Activated naive CD8-positive, alpha-beta T cell treated with anti-CD3 and anti-CD28 coated beads, Interleukin-2, amount 50 U/mL, for 16 hours (primary cell): ENCODE measurements around the gene CMAS.
A peak's percentile ranks its signal among the peaks of the same experiment; 100 is the strongest.
"Not testable (repeated sequence)": the region's sequence is repeated elsewhere in the genome, so short reads cannot be mapped to it uniquely, and the experiment has no call there.

ENCODE experiments used
- DNase-seq: peaks from one replicate; pipeline ENCODE4 v3.0.0-alpha.2; 2020; ENCODE audit warnings: low read depth, low spot score

CMAS gene

GRCh38 chr12:22046090-22046967 lies at the start of gene CMAS:
Gene CMAS (plus strand): TSS chr12:22046218. CDS start chr12:22046304, 86 bp downstream.
- DNase-seq: peak; percentile 50

GRCh38 chr12:21998295-21998694 lies 47.7 kb upstream of the CMAS start:
- DNase-seq: no peak

GRCh38 chr12:21998782-21999181 lies 47.2 kb upstream of the CMAS start:
- DNase-seq: no peak

- no peak for DNase-seq
Measured at GRCh38 chr12:22002430-22002829, 43.6 kb upstream of the CMAS start.

GRCh38 chr12:22007794-22008193 lies 38.2 kb upstream of the CMAS start:
- DNase-seq: not testable (repeated sequence)

- no peak for DNase-seq
Measured at GRCh38 chr12:22008196-22008595, 37.8 kb upstream of the CMAS start.

- no peak for DNase-seq
Measured at GRCh38 chr12:22014041-22014782, 31.8 kb upstream of the CMAS start.

GRCh38 chr12:22014783-22015144 lies 31.3 kb upstream of the CMAS start:
- DNase-seq: no peak

GRCh38 chr12:22016982-22017381 lies 29.0 kb upstream of the CMAS start:
- DNase-seq: no peak

- DNase-seq: no peak
Measured at GRCh38 chr12:22018860-22019259, 27.2 kb upstream of the CMAS start.

- DNase-seq: not testable (repeated sequence)
Measured at GRCh38 chr12:22023489-22023888, 22.5 kb upstream of the CMAS start.

GRCh38 chr12:22029491-22029890 lies 16.5 kb upstream of the CMAS start:
- no peak for DNase-seq

GRCh38 chr12:22029991-22030390 lies 16.0 kb upstream of the CMAS start:
- no peak for DNase-seq

GRCh38 chr12:22032732-22033131 lies 13.3 kb upstream of the CMAS start:
- DNase-seq: no peak

- DNase-seq: no peak
Measured at GRCh38 chr12:22034709-22035506, 11.1 kb upstream of the CMAS start.

GRCh38 chr12:22037947-22038346 lies 8.1 kb upstream of the CMAS start:
- DNase-seq: no peak

- no peak for DNase-seq
Measured at GRCh38 chr12:22038734-22039133, 7.3 kb upstream of the CMAS start.

GRCh38 chr12:22039361-22039760 lies 6.7 kb upstream of the CMAS start:
- DNase-seq: no peak

- no peak for DNase-seq
Measured at GRCh38 chr12:22042976-22043669, 2.9 kb upstream of the CMAS start.

GRCh38 chr12:22043943-22044342 lies 2.1 kb upstream of the CMAS start:
- no peak for DNase-seq

- no peak for DNase-seq
Measured at GRCh38 chr12:22044391-22044790, 1.6 kb upstream of the CMAS start.
